ENCODE measurements around the gene ELF3.

ELF3 gene

DNA sequence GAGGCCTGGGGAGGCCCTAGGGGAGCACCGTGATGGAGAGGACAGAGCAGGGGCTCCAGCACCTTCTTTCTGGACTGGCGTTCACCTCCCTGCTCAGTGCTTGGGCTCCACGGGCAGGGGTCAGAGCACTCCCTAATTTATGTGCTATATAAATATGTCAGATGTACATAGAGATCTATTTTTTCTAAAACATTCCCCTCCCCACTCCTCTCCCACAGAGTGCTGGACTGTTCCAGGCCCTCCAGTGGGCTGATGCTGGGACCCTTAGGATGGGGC, 5.2 kb downstream of the ELF3 start:
- H3K4me3 ChIP-seq (ENCODE audit: low read depth, low read length), result no peak overlapping the region
- no peak for DNase-seq (ENCODE audit: low read depth)
- no peak for TF ChIP-seq POLR2A (IDR thresholded peaks at IDR 0.05; ENCODE audit: extremely low read depth, insufficient read length)
- TF ChIP-seq, protein P1, sequence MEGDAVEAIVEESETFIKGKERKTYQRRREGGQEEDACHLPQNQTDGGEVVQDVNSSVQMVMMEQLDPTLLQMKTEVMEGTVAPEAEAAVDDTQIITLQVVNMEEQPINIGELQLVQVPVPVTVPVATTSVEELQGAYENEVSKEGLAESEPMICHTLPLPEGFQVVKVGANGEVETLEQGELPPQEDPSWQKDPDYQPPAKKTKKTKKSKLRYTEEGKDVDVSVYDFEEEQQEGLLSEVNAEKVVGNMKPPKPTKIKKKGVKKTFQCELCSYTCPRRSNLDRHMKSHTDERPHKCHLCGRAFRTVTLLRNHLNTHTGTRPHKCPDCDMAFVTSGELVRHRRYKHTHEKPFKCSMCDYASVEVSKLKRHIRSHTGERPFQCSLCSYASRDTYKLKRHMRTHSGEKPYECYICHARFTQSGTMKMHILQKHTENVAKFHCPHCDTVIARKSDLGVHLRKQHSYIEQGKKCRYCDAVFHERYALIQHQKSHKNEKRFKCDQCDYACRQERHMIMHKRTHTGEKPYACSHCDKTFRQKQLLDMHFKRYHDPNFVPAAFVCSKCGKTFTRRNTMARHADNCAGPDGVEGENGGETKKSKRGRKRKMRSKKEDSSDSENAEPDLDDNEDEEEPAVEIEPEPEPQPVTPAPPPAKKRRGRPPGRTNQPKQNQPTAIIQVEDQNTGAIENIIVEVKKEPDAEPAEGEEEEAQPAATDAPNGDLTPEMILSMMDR (IDR thresholded peaks at IDR 0.05; ENCODE audit: low read depth, low read length), result no peak
- TF ChIP-seq, protein P2, sequence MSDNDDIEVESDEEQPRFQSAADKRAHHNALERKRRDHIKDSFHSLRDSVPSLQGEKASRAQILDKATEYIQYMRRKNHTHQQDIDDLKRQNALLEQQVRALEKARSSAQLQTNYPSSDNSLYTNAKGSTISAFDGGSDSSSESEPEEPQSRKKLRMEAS (IDR thresholded peaks at IDR 0.05; ENCODE audit: low read depth, low read length), result no peak
- TF ChIP-seq MYC (IDR thresholded peaks at IDR 0.05; ENCODE audit: low read depth, low read length), result no peak

DNA sequence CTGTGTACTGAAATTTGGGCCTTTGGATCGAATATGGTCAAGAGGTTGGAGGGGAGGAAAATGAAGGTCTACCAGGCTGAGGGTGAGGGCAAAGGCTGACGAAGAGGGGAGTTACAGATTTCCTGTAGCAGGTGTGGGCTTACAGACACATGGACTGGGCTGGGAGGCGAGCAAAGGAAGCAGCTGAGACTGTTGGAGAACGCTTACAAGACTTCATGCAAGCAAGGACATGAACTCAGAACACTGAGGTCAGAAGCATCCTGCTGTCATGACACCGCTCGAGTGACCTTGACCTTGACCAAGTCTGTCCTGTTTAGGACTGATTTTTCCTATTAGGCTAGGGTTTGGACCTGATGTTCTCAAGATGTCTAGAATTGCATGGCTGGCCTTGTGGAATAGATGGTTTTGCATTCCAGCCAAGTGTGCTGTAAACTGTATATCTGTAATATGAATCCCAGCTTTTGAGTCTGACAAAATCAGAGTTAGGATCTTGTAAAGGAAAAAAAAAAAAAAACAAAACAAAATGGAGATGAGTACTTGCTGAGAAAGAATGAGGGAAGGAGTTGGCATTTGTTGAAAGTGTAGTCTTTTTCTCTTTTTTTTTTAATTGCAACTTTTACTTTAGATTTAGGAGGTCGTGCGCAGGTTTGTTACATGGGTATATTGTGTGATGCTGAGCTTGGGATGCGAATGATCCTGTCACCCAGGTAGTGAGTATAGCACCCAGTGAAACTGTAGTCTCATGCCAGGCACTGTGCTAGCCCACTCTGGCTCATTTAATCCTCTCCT, 5.8 kb downstream of the ELF3 start:
- no peak for TF ChIP-seq MYC (IDR thresholded peaks at IDR 0.05; ENCODE audit: low read depth, low read length)
- TF ChIP-seq, protein P1 (IDR thresholded peaks at IDR 0.05; ENCODE audit: low read depth, low read length), result no peak
- no peak for TF ChIP-seq POLR2A (IDR thresholded peaks at IDR 0.05; ENCODE audit: extremely low read depth, insufficient read length)
- TF ChIP-seq, protein P2 (IDR thresholded peaks at IDR 0.05; ENCODE audit: low read depth, low read length), result no peak
- H3K4me3 ChIP-seq (ENCODE audit: low read depth, low read length), result no peak overlapping the region
- DNase-seq (ENCODE audit: low read depth), result no peak

DNA sequence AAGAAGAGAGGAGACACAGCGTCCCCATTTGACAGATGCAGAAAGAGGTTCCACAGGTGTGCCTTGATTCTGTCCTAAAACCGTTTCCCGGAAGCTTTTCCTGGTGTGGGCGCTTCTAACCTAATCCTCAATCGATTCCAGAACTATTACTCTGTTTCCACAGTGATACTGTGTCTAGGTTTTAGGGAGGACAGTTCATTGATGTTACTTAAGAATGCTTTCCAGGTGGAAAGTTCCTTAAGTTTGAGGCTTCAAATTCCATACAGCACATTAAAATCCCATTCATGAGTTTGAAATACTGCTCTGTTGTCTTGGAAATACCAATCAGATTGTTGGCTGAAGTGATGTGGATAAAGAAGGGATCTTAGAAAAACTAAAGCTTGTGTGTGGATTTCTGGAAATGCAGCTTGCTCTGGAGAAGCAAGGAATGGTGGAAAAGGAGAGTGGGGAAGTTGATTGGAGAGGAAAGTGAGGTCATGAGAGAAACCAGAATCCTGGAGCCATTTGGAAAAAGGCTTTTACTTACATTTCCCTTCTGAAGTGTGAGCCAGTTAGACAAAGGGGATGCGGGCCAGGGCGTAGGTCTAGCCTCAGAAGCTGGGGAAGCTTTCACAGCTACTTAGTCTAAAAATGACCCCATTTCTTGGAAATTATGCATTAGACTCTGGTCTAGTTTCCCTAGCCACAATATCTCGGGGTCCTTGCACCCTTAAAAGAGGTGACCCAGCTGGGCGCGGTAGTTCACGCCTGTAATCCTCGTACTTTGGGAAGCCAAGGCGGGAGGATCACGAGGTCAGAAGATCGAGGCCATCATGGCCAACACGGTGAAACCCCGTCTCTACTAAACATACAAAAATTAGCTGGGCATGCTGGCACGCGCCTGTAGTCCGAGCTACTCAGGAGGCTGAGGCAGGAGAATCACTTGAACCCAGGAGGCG, 6.7 kb downstream of the ELF3 start:
- TF ChIP-seq, protein P1 (IDR thresholded peaks at IDR 0.05; ENCODE audit: low read depth, low read length), result no peak
- TF ChIP-seq POLR2A (IDR thresholded peaks at IDR 0.05; ENCODE audit: extremely low read depth, insufficient read length), result no peak
- TF ChIP-seq, protein P2 (IDR thresholded peaks at IDR 0.05; ENCODE audit: low read depth, low read length), result no peak
- TF ChIP-seq MYC (IDR thresholded peaks at IDR 0.05; ENCODE audit: low read depth, low read length), result no peak
- H3K4me3 ChIP-seq (ENCODE audit: low read depth, low read length), result no peak overlapping the region
- no peak for DNase-seq (ENCODE audit: low read depth)

DNA sequence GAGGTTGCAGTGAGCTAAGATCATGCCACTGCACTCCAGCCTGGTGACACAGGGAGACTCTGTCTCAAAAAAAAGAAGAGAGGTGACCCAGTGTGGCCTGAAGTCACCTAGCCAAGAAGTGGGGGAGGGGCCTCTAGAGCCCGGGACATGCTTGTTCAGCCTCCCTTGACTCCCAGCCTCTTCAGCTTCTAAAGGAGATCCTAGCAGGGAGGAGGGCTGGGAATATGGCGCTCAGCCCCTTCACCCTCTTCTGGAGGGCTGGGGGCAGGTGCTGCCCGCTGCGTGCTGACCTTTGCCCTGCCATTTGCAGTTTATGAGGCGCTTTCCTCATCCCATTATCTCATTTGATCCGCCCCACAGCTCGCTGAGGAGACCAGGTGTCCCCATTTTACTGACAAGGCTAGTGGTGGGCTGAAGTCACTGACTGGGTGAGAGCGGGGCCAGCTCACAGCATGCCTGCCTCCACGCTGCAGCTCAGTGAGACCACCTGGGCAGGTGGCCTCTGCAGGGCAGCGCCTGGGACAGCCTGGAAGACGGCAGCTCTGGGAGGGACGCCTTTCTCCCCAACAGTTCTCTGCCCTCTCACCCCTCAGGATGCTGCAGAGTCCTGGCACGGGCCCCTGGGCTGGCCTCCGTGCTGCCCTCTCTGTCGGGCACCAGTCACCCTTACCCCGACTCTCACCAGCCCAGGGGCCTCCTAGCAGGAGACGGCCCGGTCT, 7.5 kb downstream of the ELF3 start:
- DNase-seq (ENCODE audit: low read depth), result no peak
- no peak overlapping the region for H3K4me3 ChIP-seq (ENCODE audit: low read depth, low read length)

More for the DNA sequence above, 7.5 kb downstream of the ELF3 start:
- TF ChIP-seq MYC (IDR thresholded peaks at IDR 0.05; ENCODE audit: low read depth, low read length) (no peak), POLR2A (IDR thresholded peaks at IDR 0.05; ENCODE audit: extremely low read depth, insufficient read length) (no peak)
- TF ChIP-seq, protein P1 (IDR thresholded peaks at IDR 0.05; ENCODE audit: low read depth, low read length), result no peak
- TF ChIP-seq, protein P2 (IDR thresholded peaks at IDR 0.05; ENCODE audit: low read depth, low read length), result no peak
